NCI-H187 (cell line): Measurements from ENCODE around the gene NDUFB5.
"Not testable (repeated sequence)": the region's sequence is repeated elsewhere in the genome, so short reads cannot be mapped to it uniquely, and the experiment has no call there.

ENCODE experiments used
- DNase-seq, 2 experiments: peaks; one replicate each; lab custom pipeline; 2025; lab: John Stamatoyannopoulos, UW

NDUFB5 gene

DNA sequence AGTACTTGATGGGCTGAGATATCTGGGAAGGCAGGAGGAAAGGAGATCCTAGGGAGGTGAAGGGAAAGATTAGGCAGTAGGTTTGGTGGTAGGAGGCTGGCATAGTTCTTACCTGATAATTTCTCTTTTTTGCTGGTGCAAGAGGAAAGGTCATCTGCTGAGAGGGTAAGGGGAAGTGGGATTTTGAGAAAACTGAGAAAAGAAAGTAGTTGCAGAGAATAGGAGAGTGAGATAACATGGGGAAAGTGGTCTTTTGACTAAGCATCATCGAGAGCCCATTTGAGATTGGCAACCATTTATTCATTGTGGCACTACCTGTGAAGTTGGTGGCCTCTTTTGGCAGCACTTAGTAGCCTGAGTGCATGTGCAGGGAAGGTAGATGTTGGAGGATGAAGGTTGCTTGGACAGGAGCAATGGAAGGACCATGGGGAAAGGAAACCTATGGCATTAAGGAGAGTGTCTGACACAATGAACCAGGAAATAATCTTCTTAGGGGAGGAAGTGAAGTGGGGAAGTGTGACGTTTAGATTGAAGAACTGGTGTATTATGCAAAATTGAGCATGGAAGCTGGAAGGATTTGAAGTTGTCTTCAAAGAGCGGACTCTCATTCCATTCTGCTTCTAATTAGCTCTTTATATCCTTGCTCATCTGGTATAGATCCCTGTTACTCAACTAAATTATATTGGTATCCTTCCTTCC, 26.3 kb downstream of the NDUFB5 start:
- DNase-seq: no peak

GRCh38 chr3:179640469-179640868, 35.9 kb downstream of the NDUFB5 start:
- no peak for DNase-seq

GRCh38 chr3:179642871-179643270, 38.3 kb downstream of the NDUFB5 start:
- DNase-seq: no peak

GRCh38 chr3:179643837-179644236, 39.2 kb downstream of the NDUFB5 start:
- not testable (repeated sequence) for DNase-seq

- no peak for DNase-seq
Observed at GRCh38 chr3:179646177-179646576, 41.6 kb downstream of the NDUFB5 start.

GRCh38 chr3:179651687-179652446, 47.3 kb downstream of the NDUFB5 start:
- DNase-seq: no peak

DNA sequence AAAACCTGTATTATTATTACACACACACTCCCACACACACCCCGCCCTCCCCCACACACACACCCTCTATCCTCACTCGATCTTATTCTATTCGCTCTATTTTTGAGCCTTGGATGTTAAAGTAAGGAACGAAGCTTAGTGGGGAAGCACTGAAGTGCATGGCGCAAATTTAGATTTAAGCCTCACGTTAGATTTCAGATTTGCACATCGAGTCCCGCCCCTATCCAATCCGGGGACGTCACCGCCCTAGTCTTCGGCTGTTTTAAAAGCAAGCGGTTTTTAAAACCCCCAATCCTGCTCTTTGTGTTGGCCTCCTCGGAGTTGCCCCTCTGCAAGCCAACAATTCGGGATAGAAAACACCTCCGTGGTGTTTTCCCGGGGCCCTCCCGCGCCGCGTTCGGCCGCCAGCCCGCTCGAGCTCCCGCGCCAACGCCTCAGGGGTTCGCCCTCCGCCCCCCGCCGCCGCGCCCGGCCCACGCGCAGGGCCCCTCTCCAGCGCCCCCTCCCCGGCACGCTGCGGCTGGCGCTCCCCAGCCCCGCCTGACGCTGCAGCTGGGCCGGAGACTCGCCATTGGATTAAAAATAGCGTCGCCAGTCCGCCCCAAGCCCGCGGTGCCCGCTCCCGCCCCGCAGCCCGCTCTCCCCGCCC, 48.0 kb downstream of the NDUFB5 start, which contains the start of gene USP13:
TSS of gene USP13 (plus strand) at position 594 of the 649 bp plus-strand sequence. CDS start 186 bp downstream, outside the sequence.
- peak in 1 of 2 experiments; percentile 50 for DNase-seq

DNA sequence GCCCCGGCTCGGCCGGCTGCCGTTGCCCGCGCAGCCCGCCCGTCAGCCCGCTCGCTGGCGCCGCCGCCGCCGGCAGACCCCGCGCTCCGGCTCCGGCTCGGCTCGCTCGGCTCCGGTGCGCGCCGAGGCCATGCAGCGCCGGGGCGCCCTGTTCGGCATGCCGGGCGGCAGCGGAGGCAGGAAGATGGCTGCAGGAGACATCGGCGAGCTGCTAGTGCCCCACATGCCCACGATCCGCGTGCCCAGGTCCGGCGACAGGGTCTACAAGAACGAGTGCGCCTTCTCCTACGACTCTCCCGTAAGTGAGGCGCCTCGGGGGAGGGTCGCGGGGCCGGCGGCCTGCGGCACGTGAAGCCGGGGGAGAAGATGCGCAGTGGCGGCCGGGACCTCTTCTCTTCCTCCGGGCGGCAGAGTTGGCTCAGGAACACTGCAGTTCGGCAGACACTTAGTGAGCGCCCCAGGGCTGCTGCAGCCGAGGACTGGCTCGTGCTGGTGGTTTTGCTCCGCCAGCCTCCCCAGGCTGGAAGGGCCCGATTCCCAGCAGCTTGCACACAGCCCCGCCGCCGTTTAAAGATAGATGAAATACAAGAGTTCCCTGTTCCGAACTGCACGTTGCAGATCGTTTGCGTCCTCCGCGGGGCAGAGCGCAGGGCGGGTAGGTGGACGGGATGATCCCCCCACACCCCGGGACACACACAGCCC, 48.7 kb downstream of the NDUFB5 start:
- peak; percentile 25 to 42 for DNase-seq

DNA sequence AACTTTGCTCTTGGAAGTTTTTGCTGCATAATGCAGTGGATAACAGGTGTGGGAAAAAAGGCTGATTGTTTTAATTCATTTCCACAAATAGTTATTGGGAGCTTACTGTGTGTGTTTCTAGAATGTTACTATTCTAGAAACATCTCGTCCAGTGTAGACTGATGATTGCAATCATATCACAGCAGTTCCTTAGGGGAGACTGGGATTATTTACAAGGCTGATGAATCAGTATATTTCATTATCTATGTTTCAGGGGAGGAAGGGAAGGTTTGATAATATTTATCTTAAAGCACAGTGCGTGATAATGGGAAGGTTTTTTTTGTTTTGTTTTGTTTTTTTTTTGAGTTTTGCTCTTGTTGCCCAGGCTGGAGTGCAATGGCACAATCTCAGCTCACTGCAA, 50.6 kb downstream of the NDUFB5 start:
- DNase-seq: no peak

DNA sequence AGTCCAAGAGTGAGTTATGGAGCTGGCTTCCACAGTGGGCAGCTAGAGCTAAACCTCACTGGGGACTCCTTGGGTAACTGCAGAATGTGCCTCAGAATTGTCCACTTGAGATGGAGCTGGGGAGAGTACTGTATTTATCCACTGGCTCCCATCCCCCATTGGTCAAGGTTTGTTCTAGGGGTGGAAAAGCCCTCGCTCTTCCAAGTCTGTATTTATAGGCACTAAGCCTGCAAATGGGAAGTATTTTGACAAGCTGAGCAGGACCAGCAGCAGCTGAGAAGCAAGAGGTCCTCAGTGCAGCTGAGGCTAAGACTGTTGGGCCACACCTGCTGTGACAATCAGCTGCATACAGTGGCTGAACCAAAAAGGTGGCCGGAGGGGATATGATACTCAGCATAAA, 54.0 kb downstream of the NDUFB5 start:
- DNase-seq: no peak

- DNase-seq: no peak
Observed at GRCh38 chr3:179660872-179661271, 56.3 kb downstream of the NDUFB5 start.

DNA sequence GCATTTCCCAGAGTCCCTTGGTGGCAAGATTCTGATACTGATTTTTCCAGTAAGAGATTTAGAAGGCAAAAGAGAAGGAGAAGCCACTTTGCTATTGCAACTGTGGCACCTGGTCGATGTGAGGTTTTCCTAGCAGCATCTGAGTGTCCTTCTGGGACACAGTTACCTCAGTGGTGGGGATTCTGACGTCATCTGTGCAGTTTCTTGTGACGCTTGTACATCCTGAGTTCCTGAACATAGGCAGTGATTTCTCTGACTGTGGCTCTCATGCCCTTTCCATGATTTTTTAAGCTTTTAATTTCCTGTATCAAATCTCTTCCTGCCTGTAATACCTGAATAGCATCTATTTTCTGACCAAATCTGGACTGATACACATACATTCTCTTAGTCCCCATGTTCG, 57.2 kb downstream of the NDUFB5 start:
- DNase-seq: no peak

GRCh38 chr3:179663093-179663492, 58.5 kb downstream of the NDUFB5 start:
- DNase-seq: no peak

GRCh38 chr3:179666030-179666429, 61.4 kb downstream of the NDUFB5 start:
- no peak for DNase-seq

GRCh38 chr3:179666436-179667035, 61.9 kb downstream of the NDUFB5 start:
- DNase-seq: peak in 1 of 2 experiments; percentile 14

GRCh38 chr3:179668429-179668828, 63.8 kb downstream of the NDUFB5 start:
- no peak for DNase-seq

DNA sequence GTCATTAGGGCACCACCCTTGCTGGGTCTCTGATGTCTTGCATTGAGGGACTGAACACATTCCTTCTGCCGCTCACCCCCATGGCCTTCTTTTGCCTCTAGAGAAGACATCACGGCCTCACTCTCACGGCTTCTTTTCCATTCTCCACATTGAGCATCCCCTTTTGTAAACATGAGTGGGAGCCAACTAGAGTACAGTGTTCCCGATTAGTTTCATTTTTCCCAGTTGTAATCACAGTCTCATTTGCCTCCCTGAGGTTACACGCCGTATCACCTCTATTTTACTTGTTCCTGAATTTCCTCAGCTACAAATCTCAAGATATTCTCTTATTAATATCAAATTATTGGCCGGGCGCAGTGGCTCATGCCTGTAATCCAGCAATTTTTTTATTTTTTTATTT, 65.7 kb downstream of the NDUFB5 start:
- DNase-seq: no peak

DNA sequence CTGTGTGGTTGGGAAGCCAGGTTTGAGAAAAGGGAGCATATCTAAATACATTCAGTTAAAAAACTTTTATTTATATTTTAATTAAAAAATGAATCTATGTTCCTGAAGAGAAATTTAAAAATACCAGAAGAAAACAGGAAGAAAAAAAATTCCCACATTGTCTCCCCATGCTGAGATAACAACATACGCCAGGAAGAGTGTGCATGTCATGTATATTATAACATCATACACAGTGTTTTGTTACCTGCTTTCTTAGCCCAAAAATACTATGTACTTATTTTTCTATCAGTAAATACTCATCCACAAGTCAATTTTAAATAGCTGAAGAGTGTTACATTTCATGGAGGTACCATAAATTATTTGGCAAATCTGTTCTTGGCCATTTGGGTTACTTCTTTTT, 66.7 kb downstream of the NDUFB5 start:
- DNase-seq: no peak

DNA sequence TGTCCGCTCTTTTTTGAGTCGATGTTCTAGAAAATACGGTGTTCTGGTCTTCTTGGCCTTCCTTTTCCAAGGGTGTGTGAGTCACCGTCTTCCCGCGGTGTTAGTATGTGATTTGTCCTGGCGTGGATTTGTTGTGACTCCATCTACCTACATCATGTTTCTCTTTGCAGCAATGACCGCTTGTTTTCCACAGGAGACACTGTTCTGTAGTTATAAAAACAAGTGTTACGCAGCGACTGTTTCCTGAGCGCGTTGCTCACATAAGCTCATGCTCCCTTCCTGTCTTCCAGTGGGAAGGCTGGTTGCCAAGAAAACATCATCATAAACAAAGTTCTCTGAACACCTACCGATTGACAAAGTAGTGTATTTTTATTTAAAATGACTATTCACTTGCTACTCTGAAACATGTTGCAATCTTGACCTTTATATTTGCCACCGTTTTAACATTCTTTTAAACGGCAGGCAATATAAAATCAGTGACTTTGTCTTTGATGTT, 67.2 kb downstream of the NDUFB5 start:
- DNase-seq: no peak

DNA sequence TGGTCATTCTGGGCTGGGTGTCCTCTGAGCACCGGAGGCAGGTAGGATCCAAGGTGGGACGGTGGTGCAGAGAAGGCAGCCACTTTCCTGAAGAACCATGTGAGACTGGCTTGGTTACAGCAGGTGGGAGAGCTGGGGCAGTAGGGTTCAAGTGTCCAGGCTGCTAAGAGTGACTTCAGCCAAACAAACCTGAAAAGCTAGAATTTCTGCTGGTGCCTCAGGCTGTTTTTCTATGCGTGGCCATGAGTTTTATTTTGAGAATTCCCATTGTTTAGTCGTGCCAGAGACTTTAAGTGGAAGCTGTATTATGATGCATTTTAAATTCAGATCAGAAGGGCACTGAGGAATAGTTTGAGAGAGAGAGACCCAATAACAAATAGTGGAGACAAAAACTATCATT, 68.3 kb downstream of the NDUFB5 start:
- DNase-seq: no peak

DNA sequence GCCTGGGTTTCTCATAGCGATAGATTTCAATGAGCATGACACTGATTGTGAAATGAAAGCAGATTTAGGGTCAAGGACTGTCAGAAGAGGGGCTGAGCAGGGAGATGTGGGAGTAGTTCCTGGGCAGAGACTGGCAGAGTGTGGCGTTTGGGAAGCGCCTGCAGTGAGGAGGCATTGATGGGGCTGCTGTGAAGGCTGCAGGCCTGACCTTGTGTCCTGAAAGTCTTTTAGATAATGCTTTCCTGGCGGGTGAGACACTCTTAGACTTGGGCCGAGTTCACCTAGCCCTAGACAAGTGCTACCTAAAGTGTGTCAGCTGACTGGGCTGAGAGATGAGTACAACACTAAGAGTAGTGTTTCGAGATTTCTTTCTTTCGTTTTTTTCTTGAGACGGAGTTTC, 68.9 kb downstream of the NDUFB5 start:
- no peak for DNase-seq

DNA sequence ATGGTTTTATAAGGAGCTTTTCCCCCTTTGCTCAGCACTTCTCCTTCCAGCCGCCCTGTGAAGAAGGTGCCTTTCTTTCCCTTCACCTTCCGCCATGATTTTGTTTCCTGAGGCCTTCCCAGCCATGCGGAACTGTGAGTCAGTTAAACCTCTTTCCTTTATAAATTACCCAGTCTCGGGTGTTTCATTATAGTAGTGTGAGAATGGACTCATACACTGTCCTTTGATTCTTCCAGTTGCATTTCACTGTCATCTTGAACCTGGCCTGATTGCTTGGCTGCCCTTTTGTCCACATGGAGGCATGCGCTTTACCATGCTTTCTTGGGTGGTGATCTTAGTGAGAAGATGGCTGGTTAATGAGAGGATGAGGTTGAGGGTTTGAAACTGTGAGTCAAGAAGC, 71.5 kb downstream of the NDUFB5 start:
- no peak for DNase-seq
